Tibial nerve (tissue), 4 donors: ENCODE data around the gene IMP3. TPM values are rescaled to one million over a fixed set of nuclear protein-coding genes. Genes with fewer than 3 reads are reported as not detected.

Experiments used
- DNase-seq, 2 donors: peaks; one replicate each; pipeline ENCODE4 v3.0.0-alpha.2; 2019; ENCODE audit warnings: low spot score in 2 of 2
- H3K27ac ChIP-seq, 4 donors: fragments of 200-600 bp; sonication (generic) in 3 of 4; one replicate each; pipeline ENCODE4 v1.5.1; 2017 to 2019; ENCODE audit warnings: mild to moderate bottlenecking in 1 of 4
- H3K27me3 ChIP-seq, 2 donors: fragments of 200-600 bp; sonication (generic) in 1 of 2; one replicate each; pipeline versions ENCODE4 v1.5.1 to v1.6.0; 2017 to 2019
- H3K36me3 ChIP-seq, 3 donors: fragments of 200-600 bp; sonication (generic); one replicate each; pipeline ENCODE4 v1.5.1; 2018 to 2019
- H3K4me1 ChIP-seq, 4 donors: fragments of 200-600 bp; sonication (generic) in 3 of 4; one replicate each; pipeline ENCODE4 v1.5.1; 2017 to 2019
- H3K4me3 ChIP-seq, 4 donors: fragments of 200-600 bp; sonication (generic) in 3 of 4; one replicate each; pipeline ENCODE4 v1.5.1; 2017 to 2019; ENCODE audit warnings: mild to moderate bottlenecking in 1 of 4, moderate library complexity in 1 of 4
- H3K9me3 ChIP-seq, 4 donors: fragments of 200-600 bp; sonication (generic) in 3 of 4; one replicate each; pipeline ENCODE4 v1.5.1; 2017 to 2019
- EP300 ChIP-seq, 2 donors: sonication (generic); formaldehyde crosslinking; IDR thresholded peaks; one replicate each; pipeline ENCODE4 v1.6.1; 2017; ENCODE audit warnings: antibody characterized with exemption in 2 of 2, mild to moderate bottlenecking in 1 of 2
- POLR2A ChIP-seq, 2 donors: fragments of 450-650 bp; IDR thresholded peaks; one replicate each; pipeline ENCODE4 v1.6.1; 2017; ENCODE audit warnings: antibody characterized with exemption in 2 of 2, mild to moderate bottlenecking in 2 of 2, moderate library complexity in 2 of 2
- WGBS, 2 donors: methylation state at CpG; one replicate each; pipeline ENCODE4 v1.1.5; 2018; 5-methylcytosine and 5-hydroxymethylcytosine counted together
- total RNA-seq, 4 donors: library from RNA; depleted of rRNA; stranded (reverse); fragments of >200 nt; gene quantifications; one replicate each; pipeline ENCODE4 v1.1.0, GENCODE V29; 2016
- TF ChIP-seq, protein P1 (sequence below), 5 experiments: fragments of 200-600 bp in 3 of 5; fragments of 450-650 bp in 2 of 5; sonication (generic) in 3 of 5; IDR thresholded peaks; one replicate each; pipeline ENCODE4 v1.5.1; 2016 to 2019; ENCODE audit warnings: antibody characterized with exemption in 5 of 5, mild to moderate bottlenecking in 3 of 5, moderate library complexity in 2 of 5

Gene IMP3
- total RNA-seq, 4 donors from 2014 or later, result 163 to 179 (median 170) TPM

DNA sequence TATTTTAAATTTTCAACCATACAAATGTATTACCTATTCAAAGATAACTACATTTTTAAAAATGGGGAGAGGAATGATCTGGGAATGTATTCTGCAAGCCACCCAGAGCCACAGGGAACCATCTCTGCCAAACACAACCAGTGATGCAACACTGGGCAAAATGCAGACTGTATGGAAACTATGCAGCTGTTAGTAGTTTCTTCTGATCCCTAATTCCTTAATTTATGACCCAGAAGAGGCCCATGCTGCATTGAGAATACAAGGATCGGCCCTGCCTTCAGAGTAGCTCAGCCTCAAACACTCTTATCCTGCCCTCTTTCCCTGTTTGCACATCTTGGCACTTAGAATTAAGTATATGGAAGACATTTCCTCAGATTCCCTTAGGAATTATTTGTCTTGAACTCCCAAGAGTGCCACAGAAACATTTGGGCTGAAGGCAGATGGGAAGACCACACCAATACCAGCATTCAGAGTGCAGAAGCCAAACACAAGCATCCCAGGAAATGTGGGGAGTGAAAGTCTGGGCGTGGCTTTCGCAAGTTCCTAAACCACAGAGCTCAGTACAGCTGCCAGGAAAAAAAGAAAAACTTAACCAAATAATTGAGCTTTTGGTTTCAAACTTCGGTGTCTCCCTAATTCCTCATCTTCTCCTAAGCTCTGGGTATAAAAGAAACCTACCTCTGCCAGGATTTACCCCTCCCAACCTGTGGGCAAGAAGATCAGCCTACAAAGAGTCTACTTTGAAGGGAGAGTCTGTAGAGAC is 19.8 kb downstream of the IMP3 start:
- Histone ChIP-seq H3K4me1 (peaks cover 0 to 48% (median 21%) of the 10 kb centered on the region in 4 donors), H3K27me3 (no peaks in the 10 kb centered on the region), H3K27ac (peak overlapping the region; percentile 55 to 85 (median 73)), H3K9me3 (no peaks in the 10 kb centered on the region), H3K4me3 (peak overlapping the region in 1 of 4 donors; percentile 34), H3K36me3 (peaks cover 0 to 44% (median 11%) of the 10 kb centered on the region in 3 donors)
- TF ChIP-seq EP300 (IDR thresholded peaks at IDR 0.05) (no peak), POLR2A (IDR thresholded peaks at IDR 0.05) (no peak)
- TF ChIP-seq, protein P1, sequence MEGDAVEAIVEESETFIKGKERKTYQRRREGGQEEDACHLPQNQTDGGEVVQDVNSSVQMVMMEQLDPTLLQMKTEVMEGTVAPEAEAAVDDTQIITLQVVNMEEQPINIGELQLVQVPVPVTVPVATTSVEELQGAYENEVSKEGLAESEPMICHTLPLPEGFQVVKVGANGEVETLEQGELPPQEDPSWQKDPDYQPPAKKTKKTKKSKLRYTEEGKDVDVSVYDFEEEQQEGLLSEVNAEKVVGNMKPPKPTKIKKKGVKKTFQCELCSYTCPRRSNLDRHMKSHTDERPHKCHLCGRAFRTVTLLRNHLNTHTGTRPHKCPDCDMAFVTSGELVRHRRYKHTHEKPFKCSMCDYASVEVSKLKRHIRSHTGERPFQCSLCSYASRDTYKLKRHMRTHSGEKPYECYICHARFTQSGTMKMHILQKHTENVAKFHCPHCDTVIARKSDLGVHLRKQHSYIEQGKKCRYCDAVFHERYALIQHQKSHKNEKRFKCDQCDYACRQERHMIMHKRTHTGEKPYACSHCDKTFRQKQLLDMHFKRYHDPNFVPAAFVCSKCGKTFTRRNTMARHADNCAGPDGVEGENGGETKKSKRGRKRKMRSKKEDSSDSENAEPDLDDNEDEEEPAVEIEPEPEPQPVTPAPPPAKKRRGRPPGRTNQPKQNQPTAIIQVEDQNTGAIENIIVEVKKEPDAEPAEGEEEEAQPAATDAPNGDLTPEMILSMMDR (IDR thresholded peaks at IDR 0.05), result no peak
- 20 to 25% methylated on average over 4 of the region's 4 CpGs for WGBS, 2 donors
- DNase-seq, result peak; percentile 29 to 50

DNA sequence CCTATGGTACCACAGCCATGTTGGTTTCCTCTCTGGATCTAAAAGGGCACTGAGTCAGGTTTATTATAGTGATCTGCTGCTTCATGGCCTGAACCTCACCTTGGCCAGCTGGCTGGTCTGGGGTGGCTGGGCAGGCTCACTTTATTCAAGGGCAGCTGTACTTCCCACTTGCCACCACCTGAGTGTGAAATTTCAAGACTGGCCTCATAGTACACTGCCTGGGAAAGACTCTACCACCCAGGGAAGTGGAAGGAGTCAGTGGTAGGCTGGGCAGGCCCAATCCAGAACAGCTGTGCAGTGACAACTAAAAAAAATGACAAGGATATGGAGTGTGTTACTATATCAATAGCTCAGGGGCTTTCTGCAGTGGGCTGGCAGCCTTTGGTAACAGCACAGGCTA is 23.3 kb downstream of the IMP3 start:
- no peak for DNase-seq
- H3K4me1 ChIP-seq, result peaks cover 0 to 33% (median 19%) of the 10 kb centered on the region in 4 donors
- no peak overlapping the region for H3K4me3 ChIP-seq
- H3K27me3 ChIP-seq, result no peaks in the 10 kb centered on the region
- TF ChIP-seq EP300 (IDR thresholded peaks at IDR 0.05) (no peak), POLR2A (IDR thresholded peaks at IDR 0.05) (no peak)
- TF ChIP-seq, protein P1 (IDR thresholded peaks at IDR 0.05), result no peak
- no peak overlapping the region for H3K27ac ChIP-seq
- peaks cover 0 to 79% (median 11%) of the 10 kb centered on the region in 3 donors for H3K36me3 ChIP-seq
- H3K9me3 ChIP-seq, result no peaks in the 10 kb centered on the region

DNA sequence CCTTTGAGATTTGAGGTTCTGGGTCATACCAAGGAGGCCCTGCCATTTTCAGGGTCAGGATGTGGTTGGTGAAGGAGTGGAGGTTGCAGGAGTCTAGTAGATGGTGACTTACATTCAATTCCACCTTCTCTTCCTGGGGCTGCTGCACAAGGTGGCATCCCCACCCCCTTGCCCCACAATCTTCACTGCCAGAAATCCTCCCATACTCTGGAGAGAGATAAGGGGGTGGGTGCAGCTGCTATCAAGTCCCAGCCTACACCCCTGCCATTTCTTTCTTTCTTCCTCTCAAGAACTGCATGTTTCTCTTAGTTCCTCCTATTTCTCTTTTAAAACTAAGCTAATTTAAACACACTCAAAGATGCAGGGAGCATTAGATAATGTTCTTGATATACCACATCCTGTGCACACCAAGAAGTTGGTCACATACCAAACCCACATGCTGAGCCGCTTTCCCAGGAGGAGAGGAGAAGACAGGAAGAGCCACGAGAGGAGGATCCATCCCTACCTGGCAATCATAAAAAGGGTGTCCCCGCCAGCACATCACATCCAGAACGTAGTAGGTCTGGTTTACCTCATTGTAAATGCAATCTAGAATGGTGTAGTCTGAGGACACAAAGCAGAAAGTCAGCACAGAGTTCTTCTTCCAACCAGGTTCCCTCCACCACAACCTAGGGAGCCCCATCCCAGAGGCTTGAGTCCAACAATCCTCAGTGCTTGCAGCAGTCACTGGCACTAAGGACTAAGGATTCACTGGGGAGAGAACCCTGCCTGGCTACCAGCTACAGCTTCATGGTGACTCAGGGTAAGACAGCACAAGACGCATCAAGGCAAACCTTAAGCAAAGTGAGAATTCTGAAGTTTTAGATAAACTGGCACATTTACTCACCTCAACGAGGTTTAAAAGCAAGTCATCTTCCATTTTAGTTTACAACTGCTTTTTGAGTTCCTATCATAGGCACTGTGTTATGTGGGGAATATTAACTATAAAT is 33.0 kb downstream of the IMP3 start:
- Histone ChIP-seq H3K36me3 (peaks cover 0 to 98% (median 17%) of the 10 kb centered on the region in 3 donors), H3K27ac (no peak overlapping the region)
- 89 to 90% methylated on average over 6 of the region's 6 CpGs for WGBS, 2 donors

DNA sequence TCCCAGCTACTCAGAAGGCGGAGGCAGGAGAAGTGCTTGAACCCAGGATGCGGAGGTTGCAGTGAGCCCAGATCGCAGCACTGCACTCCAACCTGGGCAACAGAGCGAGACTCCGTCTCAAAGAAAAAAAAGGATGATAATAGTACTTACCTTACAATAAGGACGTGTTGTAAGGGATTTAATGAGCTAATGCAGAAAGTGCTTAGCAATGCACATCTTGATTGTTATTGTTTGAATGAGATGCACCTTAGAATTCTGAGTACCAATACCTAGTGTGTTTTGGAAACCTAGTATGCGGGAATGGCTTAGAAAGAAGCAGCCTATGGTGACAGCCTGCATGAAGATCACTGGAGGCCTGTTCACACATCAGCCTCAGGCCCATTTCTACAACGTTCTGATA is 34.0 kb downstream of the IMP3 start:
- DNase-seq, result no peak
- TF ChIP-seq EP300 (IDR thresholded peaks at IDR 0.05) (no peak), POLR2A (IDR thresholded peaks at IDR 0.05) (no peak)
- TF ChIP-seq, protein P1 (IDR thresholded peaks at IDR 0.05), result no peak
- 89 to 97% methylated on average over 8 of the region's 8 CpGs for WGBS, 2 donors
- Histone ChIP-seq H3K9me3 (no peaks in the 10 kb centered on the region), H3K27ac (no peak overlapping the region), H3K4me3 (no peak overlapping the region), H3K36me3 (peaks cover 0 to 98% (median 17%) of the 10 kb centered on the region in 3 donors), H3K27me3 (no peaks in the 10 kb centered on the region), H3K4me1 (no peaks in the 10 kb centered on the region)

More for the DNA sequence above, 33.0 kb downstream of the IMP3 start:
- TF ChIP-seq EP300 (IDR thresholded peaks at IDR 0.05) (no peak), POLR2A (IDR thresholded peaks at IDR 0.05) (no peak)
- TF ChIP-seq, protein P1 (IDR thresholded peaks at IDR 0.05), result no peak
- H3K4me1 ChIP-seq, result no peaks in the 10 kb centered on the region
- no peak for DNase-seq
- no peaks in the 10 kb centered on the region for H3K27me3 ChIP-seq
- no peaks in the 10 kb centered on the region for H3K9me3 ChIP-seq
- no peak overlapping the region for H3K4me3 ChIP-seq
